HCT116 (cell line): ENCODE results near the gene NRXN2.

Source experiments
- ELF1 ChIP-seq: IDR thresholded peaks from 2 replicates; pipeline ENCODE4 v1.6.1; 2012; ENCODE audit warnings: low read depth, borderline replicate concordance
- EZH2 ChIP-seq: fragments of 200-600 bp; sonication (generic); IDR thresholded peaks from 2 replicates; pipeline ENCODE4 v1.6.1; 2017; ENCODE audit warnings: antibody characterized with exemption, mixed run types
- EZH2phosphoT487 ChIP-seq: fragments of 200-600 bp; IDR thresholded peaks from 2 replicates; pipeline ENCODE4 v1.6.1; 2018; ENCODE audit warnings: antibody characterized with exemption, borderline replicate concordance
- JUND ChIP-seq: IDR thresholded peaks from 2 replicates; pipeline ENCODE4 v1.6.1; 2012
- POLR2A ChIP-seq: IDR thresholded peaks from 2 replicates; pipeline ENCODE4 v1.7.0; 2011; ENCODE audit warnings: borderline replicate concordance; ENCODE audit not compliant: insufficient read depth, insufficient read length; ENCODE audit errors: extremely low read depth
- POLR2AphosphoS5 ChIP-seq: IDR thresholded peaks from 2 replicates; pipeline ENCODE4 v1.6.1; 2011; ENCODE audit warnings: mild to moderate bottlenecking, low read depth, low read length, moderate library complexity
- SP1 ChIP-seq: IDR thresholded peaks from 2 replicates; pipeline ENCODE4 v1.6.1; 2012; ENCODE audit warnings: low read depth
- SRF ChIP-seq: IDR thresholded peaks from 2 replicates; pipeline ENCODE4 v1.6.1; 2012; ENCODE audit warnings: low read depth
- TCF7L2 ChIP-seq: IDR thresholded peaks from 2 replicates; pipeline ENCODE4 v1.7.0; 2011; ENCODE audit warnings: borderline replicate concordance, inconsistent platforms; ENCODE audit not compliant: insufficient read depth, insufficient read length; ENCODE audit errors: extremely low read depth
- YY1 ChIP-seq: IDR thresholded peaks from 2 replicates; pipeline ENCODE4 v1.6.1; 2011; ENCODE audit warnings: low read length, low read depth, moderate library complexity, mild to moderate bottlenecking; ENCODE audit not compliant: insufficient replicate concordance; ENCODE audit errors: extremely low read depth
- ZNF274 ChIP-seq: fragments of 200-500 bp; sonication (Bioruptor generic); IDR thresholded peaks from 2 replicates; pipeline ENCODE4 v1.6.1; 2014; ENCODE audit warnings: mild to moderate bottlenecking, low read depth, low read length, inconsistent platforms
- TF ChIP-seq, protein P1 (sequence below), 3 experiments: fragments of 200-600 bp in 1 of 3; sonication (generic) in 1 of 3; IDR thresholded peaks in 2 of 3; conservative IDR thresholded peaks in 1 of 3; 2 replicates each; pipeline ENCODE4 v1.5.1; 2012 to 2017; ENCODE audit warnings: low read depth in 2 of 3, low read length in 2 of 3, antibody characterized with exemption in 1 of 3, borderline replicate concordance in 1 of 3, control low read depth in 1 of 3, mild to moderate bottlenecking in 1 of 3, mixed read lengths in 1 of 3, mixed run types in 1 of 3, moderate library complexity in 1 of 3; ENCODE audit not compliant: insufficient read depth in 1 of 3
- TF ChIP-seq, protein P2 (sequence below): IDR thresholded peaks from 2 replicates; pipeline ENCODE4 v1.6.1; 2011; ENCODE audit warnings: mild to moderate bottlenecking, low read length, moderate library complexity; ENCODE audit not compliant: insufficient replicate concordance; ENCODE audit errors: extremely low read depth
- TF ChIP-seq, protein P3 (sequence below): IDR thresholded peaks from 2 replicates; pipeline ENCODE4 v1.6.1; 2012; ENCODE audit warnings: low read depth

DNA sequence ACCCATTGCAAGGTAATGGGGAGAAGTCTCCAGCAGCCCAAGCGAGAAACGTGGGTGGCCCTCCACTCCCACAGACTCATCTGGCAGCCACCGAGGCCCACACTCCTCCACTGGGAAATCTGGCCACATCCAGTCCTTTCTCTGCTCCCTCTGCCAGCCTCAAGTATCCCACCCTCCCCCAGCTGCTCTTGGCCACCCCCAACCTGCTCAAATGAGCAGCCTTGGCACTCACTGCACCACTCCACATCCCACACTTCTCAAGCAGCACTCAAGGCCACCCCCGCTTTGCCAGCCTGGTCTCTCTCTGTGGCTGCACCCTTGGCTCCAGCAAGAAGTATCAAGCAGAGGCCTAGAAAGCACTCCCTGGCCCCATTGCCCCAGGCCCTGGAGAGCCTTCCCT lies 103.8 kb downstream of the NRXN2 start:
- TF ChIP-seq TCF7L2 (no peak), EZH2 (no peak), POLR2A (no peak), YY1 (no peak), SP1 (no peak), ZNF274 (no peak), JUND (no peak), SRF (no peak), ELF1 (no peak), POLR2AphosphoS5 (no peak), EZH2phosphoT487 (no peak)
- TF ChIP-seq, protein P1, sequence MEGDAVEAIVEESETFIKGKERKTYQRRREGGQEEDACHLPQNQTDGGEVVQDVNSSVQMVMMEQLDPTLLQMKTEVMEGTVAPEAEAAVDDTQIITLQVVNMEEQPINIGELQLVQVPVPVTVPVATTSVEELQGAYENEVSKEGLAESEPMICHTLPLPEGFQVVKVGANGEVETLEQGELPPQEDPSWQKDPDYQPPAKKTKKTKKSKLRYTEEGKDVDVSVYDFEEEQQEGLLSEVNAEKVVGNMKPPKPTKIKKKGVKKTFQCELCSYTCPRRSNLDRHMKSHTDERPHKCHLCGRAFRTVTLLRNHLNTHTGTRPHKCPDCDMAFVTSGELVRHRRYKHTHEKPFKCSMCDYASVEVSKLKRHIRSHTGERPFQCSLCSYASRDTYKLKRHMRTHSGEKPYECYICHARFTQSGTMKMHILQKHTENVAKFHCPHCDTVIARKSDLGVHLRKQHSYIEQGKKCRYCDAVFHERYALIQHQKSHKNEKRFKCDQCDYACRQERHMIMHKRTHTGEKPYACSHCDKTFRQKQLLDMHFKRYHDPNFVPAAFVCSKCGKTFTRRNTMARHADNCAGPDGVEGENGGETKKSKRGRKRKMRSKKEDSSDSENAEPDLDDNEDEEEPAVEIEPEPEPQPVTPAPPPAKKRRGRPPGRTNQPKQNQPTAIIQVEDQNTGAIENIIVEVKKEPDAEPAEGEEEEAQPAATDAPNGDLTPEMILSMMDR (IDR thresholded peaks at IDR 0.05 in 2 of 3, conservative IDR thresholded peaks at IDR 0.05 in 1 of 3; ENCODE audit: borderline replicate concordance in 1 of 3, insufficient read depth in 1 of 3, low read depth in 2 of 3, low read length in 2 of 3) = no peak
- TF ChIP-seq, protein P2, sequence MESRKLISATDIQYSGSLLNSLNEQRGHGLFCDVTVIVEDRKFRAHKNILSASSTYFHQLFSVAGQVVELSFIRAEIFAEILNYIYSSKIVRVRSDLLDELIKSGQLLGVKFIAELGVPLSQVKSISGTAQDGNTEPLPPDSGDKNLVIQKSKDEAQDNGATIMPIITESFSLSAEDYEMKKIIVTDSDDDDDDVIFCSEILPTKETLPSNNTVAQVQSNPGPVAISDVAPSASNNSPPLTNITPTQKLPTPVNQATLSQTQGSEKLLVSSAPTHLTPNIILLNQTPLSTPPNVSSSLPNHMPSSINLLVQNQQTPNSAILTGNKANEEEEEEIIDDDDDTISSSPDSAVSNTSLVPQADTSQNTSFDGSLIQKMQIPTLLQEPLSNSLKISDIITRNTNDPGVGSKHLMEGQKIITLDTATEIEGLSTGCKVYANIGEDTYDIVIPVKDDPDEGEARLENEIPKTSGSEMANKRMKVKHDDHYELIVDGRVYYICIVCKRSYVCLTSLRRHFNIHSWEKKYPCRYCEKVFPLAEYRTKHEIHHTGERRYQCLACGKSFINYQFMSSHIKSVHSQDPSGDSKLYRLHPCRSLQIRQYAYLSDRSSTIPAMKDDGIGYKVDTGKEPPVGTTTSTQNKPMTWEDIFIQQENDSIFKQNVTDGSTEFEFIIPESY = no peak
- TF ChIP-seq, protein P3, sequence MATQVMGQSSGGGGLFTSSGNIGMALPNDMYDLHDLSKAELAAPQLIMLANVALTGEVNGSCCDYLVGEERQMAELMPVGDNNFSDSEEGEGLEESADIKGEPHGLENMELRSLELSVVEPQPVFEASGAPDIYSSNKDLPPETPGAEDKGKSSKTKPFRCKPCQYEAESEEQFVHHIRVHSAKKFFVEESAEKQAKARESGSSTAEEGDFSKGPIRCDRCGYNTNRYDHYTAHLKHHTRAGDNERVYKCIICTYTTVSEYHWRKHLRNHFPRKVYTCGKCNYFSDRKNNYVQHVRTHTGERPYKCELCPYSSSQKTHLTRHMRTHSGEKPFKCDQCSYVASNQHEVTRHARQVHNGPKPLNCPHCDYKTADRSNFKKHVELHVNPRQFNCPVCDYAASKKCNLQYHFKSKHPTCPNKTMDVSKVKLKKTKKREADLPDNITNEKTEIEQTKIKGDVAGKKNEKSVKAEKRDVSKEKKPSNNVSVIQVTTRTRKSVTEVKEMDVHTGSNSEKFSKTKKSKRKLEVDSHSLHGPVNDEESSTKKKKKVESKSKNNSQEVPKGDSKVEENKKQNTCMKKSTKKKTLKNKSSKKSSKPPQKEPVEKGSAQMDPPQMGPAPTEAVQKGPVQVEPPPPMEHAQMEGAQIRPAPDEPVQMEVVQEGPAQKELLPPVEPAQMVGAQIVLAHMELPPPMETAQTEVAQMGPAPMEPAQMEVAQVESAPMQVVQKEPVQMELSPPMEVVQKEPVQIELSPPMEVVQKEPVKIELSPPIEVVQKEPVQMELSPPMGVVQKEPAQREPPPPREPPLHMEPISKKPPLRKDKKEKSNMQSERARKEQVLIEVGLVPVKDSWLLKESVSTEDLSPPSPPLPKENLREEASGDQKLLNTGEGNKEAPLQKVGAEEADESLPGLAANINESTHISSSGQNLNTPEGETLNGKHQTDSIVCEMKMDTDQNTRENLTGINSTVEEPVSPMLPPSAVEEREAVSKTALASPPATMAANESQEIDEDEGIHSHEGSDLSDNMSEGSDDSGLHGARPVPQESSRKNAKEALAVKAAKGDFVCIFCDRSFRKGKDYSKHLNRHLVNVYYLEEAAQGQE = no peak
